HG02981 (cell line): Measurements from ENCODE around the gene CACNA2D4.

Experiments
- ATAC-seq: cut with Tn5 transposase; IDR thresholded peaks from one replicate; pipeline ENCODE4 v1.9.1; 2021; ENCODE audit warnings: mild to moderate bottlenecking, moderate library complexity; ENCODE audit not compliant: unreplicated experiment

The CACNA2D4 gene

DNA sequence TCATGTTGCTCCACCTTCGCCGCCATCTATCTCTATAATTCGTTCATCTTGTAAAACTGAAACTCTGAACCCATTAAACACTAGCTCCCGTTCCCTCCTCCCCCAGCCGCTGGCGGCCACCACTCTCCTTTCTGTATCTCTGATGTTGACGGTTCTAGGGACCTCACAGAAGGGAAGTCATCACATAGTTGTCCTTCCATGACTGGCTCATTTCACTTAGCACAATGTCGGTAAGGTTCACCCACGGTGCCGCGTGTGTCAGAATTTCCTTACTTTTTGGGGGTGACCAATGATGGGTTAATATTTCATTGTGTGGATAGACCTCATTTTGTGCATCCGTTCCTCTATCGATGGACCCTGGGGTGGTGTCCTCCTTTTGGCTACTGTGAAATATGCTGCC, 2.0 kb upstream of the CACNA2D4 start:
- no peak for ATAC-seq

DNA sequence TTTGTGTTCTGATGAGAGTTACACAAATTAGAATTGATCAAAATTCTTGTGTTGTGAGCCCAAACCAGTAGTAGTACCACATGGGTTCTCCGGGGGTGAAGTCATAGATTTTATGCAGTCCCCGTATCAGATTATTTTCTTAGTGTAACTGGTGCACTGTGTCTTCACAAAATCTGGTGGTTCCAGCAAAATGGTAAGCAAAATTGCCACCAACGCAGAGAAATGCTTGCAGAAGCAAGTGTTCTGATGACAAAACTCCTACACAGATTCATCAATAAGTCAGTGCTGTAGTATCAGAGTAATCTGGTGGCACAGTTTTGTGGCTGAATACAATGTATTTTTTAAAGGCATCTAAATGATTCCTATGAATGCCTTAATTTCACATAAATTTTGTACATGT, 1.3 kb upstream of the CACNA2D4 start:
- no peak for ATAC-seq

DNA sequence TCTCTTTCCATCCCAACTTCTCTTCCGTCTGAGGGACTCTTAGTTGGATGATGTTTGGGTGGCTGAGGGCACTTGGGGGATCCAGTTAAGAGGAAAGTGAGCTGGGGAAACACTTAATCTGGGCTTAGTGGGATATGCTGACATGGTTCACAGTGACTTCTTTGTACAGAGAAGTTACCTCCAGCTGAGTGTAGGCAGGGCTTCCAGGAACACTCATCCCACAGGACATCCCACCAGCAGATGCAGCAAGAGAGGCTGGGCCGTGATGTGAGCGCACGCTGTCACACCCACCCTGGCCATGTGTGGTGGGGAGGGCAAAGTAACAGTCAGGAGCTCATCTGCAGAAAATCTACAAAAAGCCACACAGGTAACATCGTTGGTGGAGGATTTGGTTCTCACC, 832 bp upstream of the CACNA2D4 start:
- ATAC-seq = no peak

DNA sequence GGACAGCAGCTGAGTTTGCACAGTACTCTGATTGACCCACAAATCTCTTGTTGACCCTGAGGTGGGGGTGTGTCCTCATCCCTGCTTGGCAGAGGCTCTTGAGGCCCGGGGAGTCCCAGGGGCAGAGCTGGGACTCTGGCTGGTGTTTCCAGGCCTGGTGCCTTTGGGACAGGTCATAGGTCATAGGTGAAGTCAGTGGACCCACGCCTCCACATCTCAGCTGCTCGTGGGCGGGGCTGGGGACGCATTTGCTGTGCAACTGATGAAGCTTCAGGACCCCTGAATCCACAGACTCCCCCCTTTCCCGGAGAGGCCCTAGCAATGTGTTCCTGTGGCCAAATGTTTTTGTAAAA, 408 bp upstream of the CACNA2D4 start:
- no peak for ATAC-seq

DNA sequence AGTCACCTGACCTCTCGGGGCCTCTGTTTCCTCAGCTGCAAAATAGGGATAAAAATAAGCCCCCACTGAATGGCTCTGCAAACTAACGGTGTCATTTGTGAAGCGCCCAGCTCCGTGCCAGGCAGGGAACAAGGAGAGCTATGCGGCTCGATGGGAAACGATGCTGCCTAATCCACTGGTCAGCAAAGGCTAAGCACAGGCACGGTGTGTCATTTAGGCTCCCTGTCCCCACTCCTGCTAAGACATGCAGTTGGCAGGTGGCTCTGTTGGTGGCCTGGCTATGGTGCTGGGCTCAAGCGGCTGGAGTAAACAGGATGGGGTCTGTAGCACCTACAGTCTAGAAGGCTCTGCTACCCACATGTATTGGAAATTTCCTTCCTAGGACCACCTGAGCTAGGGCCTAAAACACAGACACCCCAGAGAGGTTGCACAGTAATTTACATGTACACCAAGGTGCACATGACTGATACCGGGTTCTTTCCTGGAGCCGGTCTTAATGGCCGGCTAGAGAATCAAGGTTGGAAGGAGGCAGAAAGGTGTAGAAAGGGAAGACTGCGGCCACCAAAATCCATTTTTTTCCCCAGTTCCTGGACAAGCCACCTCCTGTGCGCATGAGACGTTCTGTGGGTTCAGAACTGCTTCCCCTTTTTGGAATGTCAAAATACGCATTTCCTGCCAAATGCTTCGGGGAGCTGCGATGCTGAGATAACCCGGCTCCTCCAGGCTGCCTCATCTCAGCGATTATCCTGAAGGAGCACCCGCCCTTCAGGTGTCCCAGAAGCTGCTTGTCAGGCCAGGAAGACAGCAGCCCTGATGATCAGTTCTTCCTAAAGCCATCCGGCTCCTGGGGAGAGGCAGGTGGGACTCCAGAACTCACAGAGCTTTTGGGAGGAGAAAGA, 1.0 kb downstream of the CACNA2D4 start:
- ATAC-seq = no peak

DNA sequence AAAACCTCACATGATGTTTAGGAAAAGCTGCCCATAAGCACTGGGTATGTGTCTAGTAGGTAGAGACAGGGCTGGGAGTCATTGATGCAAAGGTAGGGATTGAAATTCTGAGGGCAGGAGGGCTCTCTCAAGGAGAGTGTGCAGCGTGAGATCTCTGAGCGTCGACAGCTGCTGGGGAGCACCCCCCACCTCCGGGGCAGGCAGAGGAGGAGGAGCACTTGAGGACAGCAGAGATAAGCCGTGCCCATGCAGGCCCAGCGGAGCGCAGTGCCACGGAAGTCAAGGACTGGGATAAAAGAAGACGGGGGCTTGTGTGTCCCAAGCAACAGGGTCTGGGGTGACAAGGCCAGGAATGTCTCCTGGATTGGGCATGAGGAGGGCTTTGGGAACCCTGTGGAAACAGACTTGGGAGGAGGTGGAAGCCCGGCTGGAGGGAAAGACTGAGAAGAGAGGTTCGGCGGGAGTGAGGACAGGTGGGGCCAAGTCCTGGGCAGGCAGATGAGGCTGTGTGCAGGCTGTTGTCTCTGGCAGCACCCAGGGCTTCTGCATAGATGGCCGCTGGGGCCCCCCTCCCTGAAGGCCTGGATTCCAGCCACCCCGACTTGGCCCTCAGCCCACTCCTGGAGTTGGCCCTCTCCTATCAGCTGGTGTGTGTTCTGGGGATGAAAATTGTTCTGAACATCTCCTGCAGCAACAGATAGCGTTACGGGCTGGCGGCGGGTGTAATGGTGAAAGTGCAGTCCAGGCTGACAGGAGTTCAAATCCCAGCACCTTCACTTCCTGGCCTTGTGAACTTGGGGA, 1.9 kb downstream of the CACNA2D4 start:
- no peak for ATAC-seq

DNA sequence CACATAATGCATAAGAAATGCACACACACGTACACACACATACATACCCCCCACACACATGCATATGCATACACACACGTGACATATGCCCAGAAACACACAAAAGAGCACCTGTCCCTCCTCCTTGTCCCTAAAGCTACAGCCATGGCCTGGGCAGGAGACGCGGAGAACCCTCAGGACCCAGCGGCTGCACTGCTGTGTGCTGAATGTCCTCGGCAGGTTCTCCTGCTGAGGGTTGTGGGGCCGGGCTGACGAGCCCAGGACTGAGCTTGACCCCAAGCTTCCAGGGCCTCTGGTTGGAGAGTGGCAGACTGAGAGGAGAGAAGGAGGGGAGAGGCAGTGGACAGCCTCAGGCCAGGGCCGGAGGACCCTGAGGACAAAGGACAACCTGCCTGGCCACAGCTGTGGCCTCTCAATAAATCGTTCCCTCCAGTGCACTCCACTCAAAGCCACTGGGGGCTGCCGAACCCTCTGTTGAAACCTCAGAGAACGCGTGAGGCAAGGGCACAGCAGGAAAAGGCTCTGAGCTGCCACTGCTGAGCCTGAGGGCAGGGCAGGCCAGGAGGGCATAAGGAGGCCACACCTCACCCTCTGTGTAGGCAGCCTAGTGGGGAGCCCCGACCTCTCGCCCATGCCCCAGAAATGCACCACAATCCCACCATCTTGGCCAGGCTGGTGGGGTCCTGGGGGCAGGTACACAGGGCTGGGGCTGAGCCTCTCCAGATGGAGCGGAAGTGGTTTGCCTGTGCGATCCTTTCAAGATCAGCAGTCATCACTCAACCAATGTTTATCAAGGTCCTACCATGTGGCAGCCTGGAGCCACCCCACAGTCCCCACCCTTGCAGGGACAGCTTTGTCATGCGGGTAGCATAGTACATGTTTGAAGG, 3.1 kb downstream of the CACNA2D4 start:
- ATAC-seq = no peak

DNA sequence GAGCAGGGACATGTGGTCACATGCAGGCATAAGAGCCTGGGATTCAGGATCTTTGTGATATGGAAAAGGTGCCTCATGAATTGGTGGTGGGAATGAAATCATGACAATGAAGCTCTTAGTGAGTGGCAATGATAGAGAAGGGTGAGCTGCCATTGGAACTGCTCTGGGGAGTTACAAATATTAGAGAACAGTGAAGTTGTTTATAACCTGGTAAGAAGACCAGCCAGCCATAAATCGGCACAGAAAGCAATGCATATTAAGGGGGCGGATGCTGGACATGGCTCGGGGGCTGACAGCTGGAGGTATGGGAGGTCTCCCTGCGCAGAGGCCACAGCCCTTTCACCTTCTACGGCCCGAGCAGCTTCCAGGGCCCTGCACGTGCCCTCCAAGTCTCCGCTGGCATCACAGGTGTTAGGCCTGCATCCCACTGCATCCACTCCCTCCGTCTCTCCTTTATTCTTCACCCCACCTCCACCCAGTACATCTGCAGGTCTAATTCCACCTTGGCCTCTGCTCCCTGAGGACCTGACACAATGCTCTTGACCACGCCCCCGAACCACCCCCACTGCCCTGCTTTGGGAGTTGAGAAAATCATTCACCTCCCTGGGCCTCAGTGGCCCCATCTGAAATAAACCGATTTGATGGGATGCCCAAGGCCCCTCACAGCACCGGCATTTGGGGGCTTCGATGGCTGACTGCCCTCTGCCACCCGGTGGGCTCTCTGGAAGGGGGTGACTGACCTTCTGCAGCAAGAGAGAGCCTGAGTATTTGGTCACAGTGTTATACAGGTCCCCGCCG, 4.1 kb downstream of the CACNA2D4 start:
- no peak for ATAC-seq

DNA sequence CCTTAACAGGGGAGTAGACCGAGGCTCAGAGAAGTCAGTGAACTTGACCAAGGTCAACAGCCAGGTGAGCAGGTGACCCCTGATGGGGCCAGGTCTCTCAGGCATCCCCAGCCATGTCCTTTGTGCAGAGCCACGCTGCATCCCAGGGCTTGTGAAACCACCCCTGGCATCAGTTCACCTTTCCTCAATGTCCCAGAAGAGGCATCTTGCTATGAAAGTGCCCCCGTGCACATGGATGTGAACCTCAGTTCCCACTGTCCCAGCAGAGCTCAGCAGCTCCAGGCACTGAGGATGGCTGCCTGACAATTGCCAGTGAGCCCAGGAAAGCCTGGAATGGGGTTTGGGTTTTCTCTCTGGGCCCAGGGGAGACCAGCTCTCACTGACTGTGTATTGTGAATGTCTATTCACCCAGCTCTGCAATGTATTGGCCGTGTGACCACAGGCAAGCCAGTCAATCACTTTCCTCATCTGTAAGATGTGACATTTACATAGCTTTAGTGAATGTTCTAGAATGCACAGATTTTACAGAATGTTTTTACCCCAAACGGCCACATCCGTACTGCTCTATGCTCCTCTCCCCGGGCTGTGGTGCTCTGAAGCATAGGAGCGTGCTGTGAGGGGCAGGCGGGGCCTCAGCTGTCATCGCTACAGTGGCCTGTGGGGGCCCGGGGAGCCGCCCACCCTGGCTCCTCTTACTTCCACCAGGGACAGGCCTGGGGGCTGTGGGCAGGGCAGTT, 4.9 kb downstream of the CACNA2D4 start:
- no peak for ATAC-seq

DNA sequence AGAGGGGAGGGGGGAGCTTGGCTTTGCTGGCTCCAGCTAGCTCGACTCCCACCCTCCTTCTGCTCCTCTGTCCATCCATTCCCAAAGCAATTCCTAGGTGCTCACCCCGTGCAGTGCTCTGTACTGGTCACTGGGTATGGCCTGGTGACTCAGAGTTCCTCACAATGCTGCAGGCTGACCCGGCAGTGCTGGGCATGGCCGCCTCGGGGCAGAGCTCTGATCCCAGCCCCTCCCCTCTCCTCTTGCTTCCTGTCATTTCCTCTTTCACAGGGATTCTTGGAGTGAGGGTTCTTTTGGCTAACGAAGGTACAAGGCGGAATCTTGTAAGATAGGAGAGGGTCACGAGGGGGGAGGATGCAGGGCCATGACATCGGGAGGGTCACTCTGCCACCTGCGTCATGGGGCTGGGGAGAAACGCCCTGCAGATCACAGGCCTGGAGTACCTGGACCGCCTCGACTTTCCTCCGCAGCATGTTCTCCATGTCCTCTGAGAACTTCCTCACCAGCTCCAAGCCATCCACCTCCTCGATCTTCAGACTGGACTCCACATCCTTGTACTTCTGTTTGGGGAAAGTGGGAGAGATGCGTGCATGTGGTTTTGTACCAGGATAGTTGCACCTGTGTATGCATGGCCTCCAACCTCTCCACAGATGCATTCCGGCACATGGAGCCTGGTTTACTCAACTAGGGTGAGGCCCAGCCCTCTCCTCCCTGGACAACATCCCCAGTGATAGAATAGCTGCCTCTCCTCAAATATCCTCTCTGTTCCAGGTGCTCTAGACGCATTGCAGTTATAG, 5.7 kb downstream of the CACNA2D4 start:
- no peak for ATAC-seq

DNA sequence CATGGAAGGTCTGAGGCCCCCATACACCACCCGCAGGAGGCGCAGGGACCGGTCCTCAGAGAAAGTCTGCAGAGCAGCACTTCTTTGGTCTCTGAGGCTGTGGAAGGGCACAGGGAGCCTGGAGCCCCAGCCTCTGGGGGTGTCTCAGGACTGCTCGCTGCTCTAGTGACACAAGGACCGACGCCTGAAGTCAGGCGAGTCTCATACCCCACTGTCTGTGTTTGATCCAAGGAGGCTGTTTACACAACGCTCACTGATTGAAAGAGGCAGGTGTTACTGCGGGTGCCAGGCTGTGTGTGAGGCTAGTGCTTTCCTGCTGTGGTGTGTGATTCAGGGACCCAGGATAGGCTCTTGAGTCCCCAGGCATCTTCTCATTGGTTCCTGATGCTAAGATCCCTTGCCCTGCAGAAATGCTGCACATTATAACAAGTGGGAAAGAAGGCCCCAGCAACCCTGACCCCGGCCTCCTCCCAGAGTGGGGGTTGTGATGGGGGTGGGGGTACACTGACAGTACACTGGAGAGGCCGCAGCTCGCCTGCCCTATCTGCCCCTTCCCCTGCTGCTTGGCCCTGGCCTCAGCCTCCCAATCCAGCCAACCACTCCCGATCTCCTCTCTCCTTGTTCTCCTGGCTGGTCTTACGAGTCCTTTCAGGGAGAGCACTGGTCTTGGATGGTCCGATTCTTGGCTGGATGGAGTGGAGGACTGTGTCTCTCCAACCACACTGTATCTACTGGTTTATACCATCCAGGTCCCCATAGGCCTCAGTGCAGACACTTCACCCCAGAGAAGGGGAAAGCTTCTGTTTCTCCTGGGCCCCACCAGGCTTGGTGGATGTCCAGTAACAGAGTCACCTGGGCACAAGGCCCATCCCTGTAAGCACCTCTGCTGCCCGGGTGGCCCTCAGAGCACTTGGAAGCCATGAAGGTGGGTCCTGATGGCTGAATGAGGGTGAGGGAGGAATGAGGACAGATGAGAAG, 6.6 kb downstream of the CACNA2D4 start:
- no peak for ATAC-seq

DNA sequence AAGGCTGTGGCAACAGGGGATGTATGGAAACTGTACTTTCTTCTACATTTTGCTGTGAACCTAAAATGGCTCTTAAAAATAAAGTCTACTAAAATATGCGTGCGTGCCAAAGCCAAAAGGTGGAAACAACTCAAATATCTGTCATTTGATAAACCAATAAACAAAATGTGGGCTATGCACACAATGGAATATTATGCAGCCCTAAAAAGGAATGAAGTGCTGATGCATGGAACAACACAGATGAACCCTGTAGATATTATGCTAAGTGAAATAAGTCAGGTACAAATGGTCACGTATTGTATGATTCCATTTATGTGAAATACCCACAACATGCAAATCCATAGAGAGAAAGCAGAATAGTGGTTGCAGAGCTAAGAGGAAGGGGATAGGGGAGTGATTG, 8.0 kb downstream of the CACNA2D4 start:
- no peak for ATAC-seq

DNA sequence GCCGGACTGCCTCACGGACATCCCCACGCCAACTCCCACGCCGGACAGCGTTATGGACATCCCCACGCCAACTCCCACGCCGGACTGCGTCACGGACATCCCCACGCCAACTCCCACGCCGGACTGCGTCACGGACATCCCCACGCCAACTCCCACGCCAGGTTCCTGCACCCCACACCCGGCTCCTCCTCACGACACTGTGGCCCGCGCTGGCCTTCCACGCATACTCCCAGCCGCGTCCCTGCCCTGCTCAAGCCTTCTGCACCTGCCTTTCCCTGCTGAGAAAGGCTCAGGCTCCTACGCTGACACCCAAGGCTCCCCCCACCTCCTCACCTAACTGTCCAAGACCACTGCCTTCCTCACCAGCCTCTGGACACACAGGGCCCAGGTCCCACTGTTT, 9.7 kb downstream of the CACNA2D4 start:
- no peak for ATAC-seq

DNA sequence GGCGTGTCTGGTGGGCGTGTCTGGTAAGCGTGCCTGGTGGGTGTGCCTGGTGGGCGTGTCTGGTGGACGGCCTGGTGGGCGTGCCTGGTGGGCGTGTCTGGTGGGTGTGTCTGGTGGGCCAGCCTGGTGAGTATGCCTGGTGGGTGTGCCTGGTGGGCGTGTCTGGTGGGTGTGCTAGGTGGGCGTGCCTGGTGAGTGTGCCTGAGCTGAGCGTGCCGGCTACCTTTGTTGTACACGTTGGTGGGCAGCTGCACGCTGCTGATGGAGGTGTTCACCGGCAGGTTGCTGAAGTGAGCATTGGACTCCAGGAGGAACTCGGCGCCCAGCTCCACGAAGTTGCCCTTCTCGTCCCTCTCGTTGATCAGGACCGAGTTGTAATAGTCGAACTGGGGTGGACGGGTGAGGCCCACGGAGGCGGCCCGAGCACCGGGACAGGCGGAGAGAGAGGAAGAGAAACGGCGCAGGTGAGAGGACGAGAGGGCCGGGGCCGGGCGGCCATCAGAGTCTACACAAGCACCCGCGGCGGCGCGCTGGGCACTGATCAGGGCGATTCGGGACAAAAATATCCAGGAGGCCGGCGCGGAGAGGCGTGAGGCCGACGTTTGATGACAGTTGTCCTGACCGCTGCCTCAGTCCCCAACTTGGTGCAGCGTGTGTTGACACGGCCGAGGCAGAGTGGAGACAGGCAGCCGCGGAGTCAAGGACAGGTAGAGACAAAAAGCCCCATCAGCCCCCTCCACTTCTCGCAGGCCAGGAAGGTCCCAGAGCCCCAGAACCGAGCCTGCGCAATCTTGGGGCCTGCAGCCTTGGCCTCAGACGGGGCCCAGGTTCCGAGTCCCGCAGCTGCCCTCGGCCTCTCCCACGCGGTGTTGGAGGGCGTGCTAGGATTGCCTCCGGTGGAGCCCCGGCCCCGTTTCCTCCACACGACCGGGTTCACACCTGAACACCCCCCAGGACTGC, 10.5 kb downstream of the CACNA2D4 start:
- ATAC-seq = no peak

DNA sequence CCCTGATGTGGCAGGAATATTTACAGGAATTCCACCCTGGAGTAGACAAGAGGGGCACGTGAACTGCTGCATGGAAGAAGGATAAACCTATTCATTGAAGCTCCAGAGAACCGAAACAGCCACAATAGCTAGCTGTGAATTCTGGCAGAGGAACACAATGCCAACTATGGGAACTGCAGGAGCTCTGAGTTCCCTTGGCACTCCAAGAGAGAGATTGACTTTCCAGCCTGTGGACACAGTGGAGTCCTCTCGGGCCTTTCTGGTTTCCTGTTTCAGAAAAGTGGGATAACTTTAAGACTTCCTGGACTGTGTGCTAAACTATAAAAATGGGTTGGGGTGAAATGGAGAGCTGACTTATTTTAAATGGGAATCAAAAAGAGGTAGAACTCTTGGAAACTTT, 11.9 kb downstream of the CACNA2D4 start:
- no peak for ATAC-seq

DNA sequence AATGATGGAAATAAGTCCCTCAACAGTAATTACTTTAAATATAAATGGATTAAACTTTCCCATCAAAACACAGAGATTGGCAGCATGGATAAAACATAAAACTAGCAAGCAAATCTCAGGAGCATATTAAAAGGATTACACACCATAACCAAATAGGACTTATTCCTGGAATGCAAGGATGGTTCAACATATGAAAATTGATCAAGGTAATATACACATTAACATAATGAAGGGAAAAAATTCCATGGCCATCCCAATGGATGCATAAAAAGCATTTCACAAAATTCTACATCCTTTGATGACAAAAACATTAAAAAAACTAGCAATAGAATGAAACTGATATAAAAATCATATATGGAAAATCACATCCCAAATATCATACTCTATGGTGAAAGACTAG, 13.6 kb downstream of the CACNA2D4 start:
- no peak for ATAC-seq

DNA sequence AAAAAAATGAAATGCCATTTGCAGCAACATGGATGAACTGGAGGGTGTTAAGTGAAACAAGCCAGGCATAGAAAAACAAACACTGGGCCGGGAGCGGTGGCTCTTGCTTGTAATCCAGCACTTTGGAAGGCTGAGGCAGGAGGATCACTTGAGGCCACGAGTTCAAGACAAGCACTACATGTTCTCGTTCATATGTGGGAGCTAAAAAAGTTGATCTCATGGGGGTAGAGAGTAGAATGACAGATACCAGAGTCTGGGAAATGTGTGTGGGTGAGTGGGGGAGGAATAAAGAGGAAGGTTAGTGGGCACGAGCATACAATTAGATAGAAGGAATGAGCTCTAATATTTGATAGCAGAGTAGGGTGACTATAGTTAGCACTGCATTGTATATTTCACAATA, 21.5 kb downstream of the CACNA2D4 start:
- ATAC-seq = no peak
